DND-41 (cell line): ENCODE results near the gene NUP188.

Experiments used
- EZH2 ChIP-seq: IDR thresholded peaks from 3 replicates; pipeline ENCODE4 v1.6.1; 2012; ENCODE audit warnings: borderline replicate concordance, low read depth, mild to moderate bottlenecking, moderate library complexity, low read length, inconsistent platforms; ENCODE audit not compliant: severe bottlenecking
- TF ChIP-seq, protein P1 (sequence below): IDR thresholded peaks from 2 replicates; pipeline ENCODE4 v1.5.1; 2012; ENCODE audit warnings: borderline replicate concordance, low read length, moderate library complexity, mild to moderate bottlenecking; ENCODE audit not compliant: poor library complexity, severe bottlenecking; ENCODE audit errors: extremely low read depth

DNA sequence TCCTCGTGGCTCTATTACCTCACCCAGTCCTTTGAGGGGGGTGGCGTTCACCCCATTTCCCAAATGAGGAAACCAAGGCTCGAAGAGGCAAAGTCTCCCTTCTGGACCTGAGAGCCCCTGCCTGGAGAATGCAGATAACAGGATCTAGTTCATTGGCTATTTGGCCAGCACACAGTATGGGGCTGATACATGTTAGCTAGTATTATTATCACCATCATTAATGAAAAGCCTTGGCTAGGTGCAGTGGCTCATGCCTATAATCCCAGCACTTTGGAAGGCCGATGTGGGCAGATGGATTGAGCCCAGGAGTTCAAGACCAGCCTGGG lies 76.4 kb downstream of the NUP188 start:
- TF ChIP-seq, protein P1, sequence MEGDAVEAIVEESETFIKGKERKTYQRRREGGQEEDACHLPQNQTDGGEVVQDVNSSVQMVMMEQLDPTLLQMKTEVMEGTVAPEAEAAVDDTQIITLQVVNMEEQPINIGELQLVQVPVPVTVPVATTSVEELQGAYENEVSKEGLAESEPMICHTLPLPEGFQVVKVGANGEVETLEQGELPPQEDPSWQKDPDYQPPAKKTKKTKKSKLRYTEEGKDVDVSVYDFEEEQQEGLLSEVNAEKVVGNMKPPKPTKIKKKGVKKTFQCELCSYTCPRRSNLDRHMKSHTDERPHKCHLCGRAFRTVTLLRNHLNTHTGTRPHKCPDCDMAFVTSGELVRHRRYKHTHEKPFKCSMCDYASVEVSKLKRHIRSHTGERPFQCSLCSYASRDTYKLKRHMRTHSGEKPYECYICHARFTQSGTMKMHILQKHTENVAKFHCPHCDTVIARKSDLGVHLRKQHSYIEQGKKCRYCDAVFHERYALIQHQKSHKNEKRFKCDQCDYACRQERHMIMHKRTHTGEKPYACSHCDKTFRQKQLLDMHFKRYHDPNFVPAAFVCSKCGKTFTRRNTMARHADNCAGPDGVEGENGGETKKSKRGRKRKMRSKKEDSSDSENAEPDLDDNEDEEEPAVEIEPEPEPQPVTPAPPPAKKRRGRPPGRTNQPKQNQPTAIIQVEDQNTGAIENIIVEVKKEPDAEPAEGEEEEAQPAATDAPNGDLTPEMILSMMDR = no peak
- no peak for TF ChIP-seq EZH2
